OCI-LY3 (cell line): ENCODE data around the gene CNPY4.

Experiments
- CTCF ChIP-seq: fragments of 200-600, 300-600 bp; sonication (generic); IDR thresholded peaks from 2 replicates; pipeline ENCODE4 v1.5.1; 2014; ENCODE audit warnings: antibody characterized with exemption, low read length, low read depth
- EZH2phosphoT487 ChIP-seq: fragments of 200-600 bp; shearing (Covaris generic); IDR thresholded peaks from 2 replicates; pipeline ENCODE4 v1.6.1; 2018; ENCODE audit warnings: antibody characterized with exemption, mixed run types, low read depth

GRCh38 chr7:100077205-100077604, 42.2 kb upstream of the CNPY4 start:
- TF ChIP-seq EZH2phosphoT487 (no peak), CTCF (no peak)
